GM19035 (cell line): ENCODE results near the gene FNBP1L.

Experiments
- ATAC-seq: cut with Tn5 transposase; IDR thresholded peaks from one replicate; pipeline ENCODE4 v1.9.1; 2021; ENCODE audit not compliant: unreplicated experiment

FNBP1L gene

GRCh38 chr1:93483606-93484005 lies 35.7 kb downstream of the FNBP1L start:
- ATAC-seq: no peak

GRCh38 chr1:93488207-93488606 lies 40.3 kb downstream of the FNBP1L start:
- ATAC-seq: no peak

- no peak for ATAC-seq
These were observed 41.8 kb downstream of the FNBP1L start for GRCh38 chr1:93489756-93490155.

GRCh38 chr1:93490357-93490756 lies 42.4 kb downstream of the FNBP1L start:
- no peak for ATAC-seq

GRCh38 chr1:93495911-93496310 lies 48.0 kb downstream of the FNBP1L start:
- ATAC-seq: no peak

GRCh38 chr1:93496520-93496919 lies 48.6 kb downstream of the FNBP1L start:
- ATAC-seq: no peak

- no peak for ATAC-seq
These were observed 51.2 kb downstream of the FNBP1L start for GRCh38 chr1:93499075-93499474.

- ATAC-seq: no peak
These were observed 51.6 kb downstream of the FNBP1L start for GRCh38 chr1:93499533-93499932.

GRCh38 chr1:93500275-93500674 lies 52.4 kb downstream of the FNBP1L start:
- ATAC-seq: no peak

GRCh38 chr1:93501399-93501798 lies 53.5 kb downstream of the FNBP1L start:
- ATAC-seq: no peak

GRCh38 chr1:93501829-93502369 lies 54.0 kb downstream of the FNBP1L start:
- no peak for ATAC-seq

- no peak for ATAC-seq
These were observed 54.7 kb downstream of the FNBP1L start for GRCh38 chr1:93502571-93502970.

GRCh38 chr1:93503163-93503562 lies 55.2 kb downstream of the FNBP1L start:
- ATAC-seq: no peak

GRCh38 chr1:93503816-93504215 lies 55.9 kb downstream of the FNBP1L start:
- ATAC-seq: no peak

- ATAC-seq: no peak
These were observed 56.5 kb downstream of the FNBP1L start for GRCh38 chr1:93504247-93505033.

- no peak for ATAC-seq
These were observed 58.2 kb downstream of the FNBP1L start for GRCh38 chr1:93506126-93506525.

GRCh38 chr1:93516164-93516563 lies 68.2 kb downstream of the FNBP1L start:
- ATAC-seq: no peak

- ATAC-seq: no peak
These were observed 70.6 kb downstream of the FNBP1L start for GRCh38 chr1:93518516-93518915.

GRCh38 chr1:93519199-93519829 lies 71.4 kb downstream of the FNBP1L start:
- no peak for ATAC-seq

GRCh38 chr1:93521618-93522017 lies 73.7 kb downstream of the FNBP1L start:
- no peak for ATAC-seq

- no peak for ATAC-seq
These were observed 74.8 kb downstream of the FNBP1L start for GRCh38 chr1:93522721-93523120.

GRCh38 chr1:93525431-93525830 lies 77.5 kb downstream of the FNBP1L start:
- ATAC-seq: no peak
